Measurements from ENCODE around the gene DYNC2I2. TPM values are rescaled to one million over a fixed set of nuclear protein-coding genes. Genes with fewer than 3 reads are reported as not detected.
"Not testable (repeated sequence)": the region's sequence is repeated elsewhere in the genome, so short reads cannot be mapped to it uniquely, and the experiment has no call there.

DYNC2I2 gene
- total and polyA plus RNA-seq, 2 donors from 2014 or later = 76.6 to 98.6 TPM

GRCh38 chr9:128702949-128703615 lies 46.4 kb upstream of the DYNC2I2 start:
- Histone ChIP-seq H3K4me3 (ENCODE audit: low read length in 3 of 3) (peak overlapping the region in 2 of 3 donors; percentile 48 to 59), H3K27ac (ENCODE audit: low read depth in 2 of 2, low read length in 2 of 2) (peak overlapping the region; percentile 30 to 74), H3K36me3 (ENCODE audit: control insufficient read depth in 2 of 3, insufficient read depth in 3 of 3, low read length in 3 of 3) (no peaks in the 10 kb centered on the region), H3K27me3 (ENCODE audit: control insufficient read depth, insufficient read depth, low read length) (no peaks in the 10 kb centered on the region), H3K9me3 (ENCODE audit: control insufficient read depth in 2 of 3, insufficient read depth in 1 of 3, low read length in 3 of 3) (no peaks in the 10 kb centered on the region), H3K9ac (ENCODE audit: low read length in 3 of 3) (peak overlapping the region in 1 of 3 donors; percentile 51), H3K4me1 (ENCODE audit: control insufficient read depth in 2 of 3, insufficient read depth in 2 of 3, low read depth in 1 of 3, low read length in 3 of 3) (peaks cover 0 to 3% (median 0%) of the 10 kb centered on the region in 3 donors)
- intact Hi-C loops (cut with DNase I) = no loop called here
- TF ChIP-seq, protein P1, sequence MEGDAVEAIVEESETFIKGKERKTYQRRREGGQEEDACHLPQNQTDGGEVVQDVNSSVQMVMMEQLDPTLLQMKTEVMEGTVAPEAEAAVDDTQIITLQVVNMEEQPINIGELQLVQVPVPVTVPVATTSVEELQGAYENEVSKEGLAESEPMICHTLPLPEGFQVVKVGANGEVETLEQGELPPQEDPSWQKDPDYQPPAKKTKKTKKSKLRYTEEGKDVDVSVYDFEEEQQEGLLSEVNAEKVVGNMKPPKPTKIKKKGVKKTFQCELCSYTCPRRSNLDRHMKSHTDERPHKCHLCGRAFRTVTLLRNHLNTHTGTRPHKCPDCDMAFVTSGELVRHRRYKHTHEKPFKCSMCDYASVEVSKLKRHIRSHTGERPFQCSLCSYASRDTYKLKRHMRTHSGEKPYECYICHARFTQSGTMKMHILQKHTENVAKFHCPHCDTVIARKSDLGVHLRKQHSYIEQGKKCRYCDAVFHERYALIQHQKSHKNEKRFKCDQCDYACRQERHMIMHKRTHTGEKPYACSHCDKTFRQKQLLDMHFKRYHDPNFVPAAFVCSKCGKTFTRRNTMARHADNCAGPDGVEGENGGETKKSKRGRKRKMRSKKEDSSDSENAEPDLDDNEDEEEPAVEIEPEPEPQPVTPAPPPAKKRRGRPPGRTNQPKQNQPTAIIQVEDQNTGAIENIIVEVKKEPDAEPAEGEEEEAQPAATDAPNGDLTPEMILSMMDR (IDR thresholded peaks at IDR 0.05; ENCODE audit: borderline replicate concordance, extremely low read depth, insufficient read depth) = no peak
- DNase-seq (peak in 4 of 5 donors; percentile 46 to 84 (median 67)), FAIRE-seq (no peak)

DNA sequence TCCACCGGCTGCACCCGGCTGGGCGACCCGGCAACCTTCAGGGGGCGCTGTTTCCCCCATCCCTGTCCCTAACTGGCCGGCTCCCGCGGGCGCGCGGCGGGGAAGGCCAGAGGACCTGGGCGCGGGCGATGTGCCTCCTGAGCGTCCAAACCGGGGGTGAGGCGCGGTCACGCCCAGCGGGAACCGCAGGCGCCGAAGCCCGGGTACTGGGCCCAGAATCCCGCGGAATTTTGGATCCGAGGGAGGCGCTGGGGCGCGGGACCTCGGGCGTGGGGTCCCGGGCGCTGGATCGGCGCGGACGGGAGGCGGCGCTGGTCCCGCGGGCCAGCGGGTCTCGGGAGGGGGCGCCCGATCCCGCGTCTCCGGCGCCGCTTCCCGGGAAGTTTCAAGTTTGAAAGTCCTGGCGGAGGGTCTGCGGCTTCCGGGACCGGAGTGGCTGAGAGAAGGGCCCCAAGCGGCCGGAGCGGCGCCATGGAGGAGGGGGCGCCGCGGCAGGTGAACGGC lies 45.9 kb upstream of the DYNC2I2 start, which contains the start of gene PKN3:
Gene PKN3 (plus strand): TSS at position 59 of the 504 bp plus-strand sequence. CDS start 413 bp downstream, at position 472.
- no peaks in the 10 kb centered on the region for H3K27me3 ChIP-seq (ENCODE audit: control insufficient read depth, insufficient read depth, low read length)
- H3K9me3 ChIP-seq (ENCODE audit: control insufficient read depth in 2 of 3, insufficient read depth in 1 of 3, low read length in 3 of 3) = no peaks in the 10 kb centered on the region
- H3K4me3 ChIP-seq (ENCODE audit: low read length in 3 of 3) = peak within 1 kb of the TSS in 2 of 3 donors; percentile 48 to 59
- H3K9ac ChIP-seq (ENCODE audit: low read length in 3 of 3) = peak within 1 kb of the TSS in 2 of 3 donors; percentile 48 to 51
- peak within 1 kb of the TSS; percentile 30 to 74 for H3K27ac ChIP-seq (ENCODE audit: low read depth in 2 of 2, low read length in 2 of 2)
- FAIRE-seq (no peak), DNase-seq (peak; percentile 92 to 95 (median 93))
- H3K4me1 ChIP-seq (ENCODE audit: control insufficient read depth in 2 of 3, insufficient read depth in 2 of 3, low read depth in 1 of 3, low read length in 3 of 3) = peaks cover 0 to 3% (median 0%) of the 10 kb centered on the region in 3 donors
- intact Hi-C loops (cut with DNase I) = no loop called here
- no peaks in the 10 kb centered on the region for H3K36me3 ChIP-seq (ENCODE audit: control insufficient read depth in 2 of 3, insufficient read depth in 3 of 3, low read length in 3 of 3)
- TF ChIP-seq, protein P1 (IDR thresholded peaks at IDR 0.05; ENCODE audit: borderline replicate concordance, extremely low read depth, insufficient read depth) = peak; percentile 75

- Histone ChIP-seq H3K9ac (ENCODE audit: low read length in 3 of 3) (no peak overlapping the region), H3K36me3 (ENCODE audit: control insufficient read depth in 2 of 3, insufficient read depth in 3 of 3, low read length in 3 of 3) (no peaks in the 10 kb centered on the region), H3K9me3 (ENCODE audit: control insufficient read depth in 2 of 3, insufficient read depth in 1 of 3, low read length in 3 of 3) (no peaks in the 10 kb centered on the region), H3K27me3 (ENCODE audit: control insufficient read depth, insufficient read depth, low read length) (no peaks in the 10 kb centered on the region), H3K4me3 (ENCODE audit: low read length in 3 of 3) (no peak overlapping the region), H3K4me1 (ENCODE audit: control insufficient read depth in 2 of 3, insufficient read depth in 2 of 3, low read depth in 1 of 3, low read length in 3 of 3) (peaks cover 0 to 3% (median 0%) of the 10 kb centered on the region in 3 donors), H3K27ac (ENCODE audit: low read depth in 2 of 2, low read length in 2 of 2) (no peak overlapping the region)
- TF ChIP-seq, protein P1 (IDR thresholded peaks at IDR 0.05; ENCODE audit: borderline replicate concordance, extremely low read depth, insufficient read depth) = no peak
- DNase-seq = peak in 3 of 5 donors; percentile 25 to 50 (median 39)
- FAIRE-seq = no peak
- intact Hi-C loops (cut with DNase I) = no loop called here
Measured at GRCh38 chr9:128701227-128701854, 44.7 kb upstream of the DYNC2I2 start.

DNA sequence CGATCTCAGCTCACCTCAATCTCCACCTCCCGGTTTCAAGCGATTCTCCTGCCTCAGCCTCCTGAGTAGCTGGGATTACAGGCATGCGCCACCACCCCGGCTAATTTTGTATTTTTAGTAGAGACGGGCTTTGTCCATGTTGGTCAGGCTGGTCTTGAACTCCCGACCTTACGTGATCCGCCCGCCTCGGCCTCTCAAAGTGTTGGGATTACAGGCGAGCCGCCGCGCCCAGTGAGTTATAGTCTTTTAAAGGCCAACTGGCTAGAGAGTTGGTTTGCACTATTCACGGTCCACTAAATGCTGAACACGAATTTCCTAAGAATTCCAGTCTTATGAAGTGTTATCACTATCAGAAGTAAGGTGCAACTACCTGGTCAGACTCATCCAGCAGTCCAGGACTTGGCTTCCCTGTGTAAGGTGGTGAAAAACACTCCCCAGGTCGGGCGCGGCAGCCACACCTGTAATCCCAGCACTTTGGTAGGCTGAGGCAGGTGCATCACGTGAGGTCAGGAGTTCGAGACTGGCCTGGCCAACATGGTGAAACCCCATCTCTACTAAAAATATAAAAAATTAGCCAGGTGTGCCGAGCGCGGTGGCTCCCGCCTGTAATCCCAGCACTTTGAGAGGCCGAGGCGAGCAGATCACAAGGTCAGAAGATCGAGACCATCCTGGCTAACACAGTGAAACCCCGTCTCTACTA lies 42.6 kb upstream of the DYNC2I2 start:
- H3K9me3 ChIP-seq (ENCODE audit: control insufficient read depth in 2 of 3, insufficient read depth in 1 of 3, low read length in 3 of 3); H3K4me3 ChIP-seq (ENCODE audit: low read length in 3 of 3); intact Hi-C loops (cut with DNase I); H3K36me3 ChIP-seq (ENCODE audit: control insufficient read depth in 2 of 3, insufficient read depth in 3 of 3, low read length in 3 of 3); H3K27ac ChIP-seq (ENCODE audit: low read depth in 2 of 2, low read length in 2 of 2); FAIRE-seq; H3K4me1 ChIP-seq (ENCODE audit: control insufficient read depth in 2 of 3, insufficient read depth in 2 of 3, low read depth in 1 of 3, low read length in 3 of 3); H3K27me3 ChIP-seq (ENCODE audit: control insufficient read depth, insufficient read depth, low read length); H3K9ac ChIP-seq (ENCODE audit: low read length in 3 of 3): not testable (repeated sequence)
- peak in 1 of 5 donors; percentile 51 for DNase-seq
